NB4 (cell line): ENCODE results near the gene NR4A3.

Source experiments
- DNase-seq: peaks from one replicate; pipeline ENCODE4 v3.0.0; 2010; ENCODE audit warnings: low read depth
- H3K4me3 ChIP-seq: one replicate; pipeline ENCODE4 v1.5.1; 2011; ENCODE audit warnings: mild to moderate bottlenecking, low read depth, low read length, moderate library complexity
- CTCF ChIP-seq: IDR thresholded peaks from one replicate; pipeline ENCODE4 v1.5.1; 2012; ENCODE audit warnings: low read depth, low read length
- MAX ChIP-seq: IDR thresholded peaks from 2 replicates; pipeline ENCODE4 v1.6.1; 2011; ENCODE audit warnings: low read depth, low read length
- MYC ChIP-seq: IDR thresholded peaks from 2 replicates; pipeline ENCODE4 v1.6.1; 2011; ENCODE audit warnings: low read depth, low read length
- POLR2A ChIP-seq: IDR thresholded peaks from 2 replicates; pipeline ENCODE4 v1.6.1; 2011; ENCODE audit warnings: mild to moderate bottlenecking; ENCODE audit not compliant: insufficient read length; ENCODE audit errors: extremely low read depth

Gene NR4A3

GRCh38 chr9:99801775-99802174 is 19.9 kb upstream of the NR4A3 start:
- TF ChIP-seq MYC (no peak), CTCF (no peak), MAX (no peak), POLR2A (no peak)
- DNase-seq, result no peak
- no peak overlapping the region for H3K4me3 ChIP-seq

- no peak for DNase-seq
- no peak overlapping the region for H3K4me3 ChIP-seq
- TF ChIP-seq POLR2A, result no peak
- no peak for TF ChIP-seq MYC
- TF ChIP-seq CTCF, result no peak
- TF ChIP-seq MAX, result no peak
Observed at GRCh38 chr9:99803694-99804093, 18.0 kb upstream of the NR4A3 start.

- TF ChIP-seq CTCF (peak; percentile 79), MAX (no peak)
- DNase-seq, result peak; percentile 71
- H3K4me3 ChIP-seq, result no peak overlapping the region
Observed at GRCh38 chr9:99807276-99807852, 14.3 kb upstream of the NR4A3 start.

GRCh38 chr9:99807956-99808355 is 13.7 kb upstream of the NR4A3 start:
- TF ChIP-seq MAX, result no peak
- TF ChIP-seq CTCF, result no peak
- TF ChIP-seq MYC, result no peak
- no peak for TF ChIP-seq POLR2A
- DNase-seq, result no peak
- H3K4me3 ChIP-seq, result no peak overlapping the region

- TF ChIP-seq MYC, result no peak
- DNase-seq, result no peak
- H3K4me3 ChIP-seq, result no peak overlapping the region
Observed at GRCh38 chr9:99808454-99808853, 13.2 kb upstream of the NR4A3 start.

GRCh38 chr9:99809586-99810319 is 11.9 kb upstream of the NR4A3 start:
- TF ChIP-seq CTCF, result no peak
- no peak for TF ChIP-seq MAX
- TF ChIP-seq POLR2A, result no peak
- no peak for TF ChIP-seq MYC
- H3K4me3 ChIP-seq, result no peak overlapping the region
- DNase-seq, result no peak
